Right atrium auricular region (tissue), 2 donors: ENCODE measurements around the gene ZNF630. TPM values are rescaled to one million over a fixed set of nuclear protein-coding genes. Genes with fewer than 3 reads are reported as not detected.
"Not testable (repeated sequence)": the region's sequence is repeated elsewhere in the genome, so short reads cannot be mapped to it uniquely, and the experiment has no call there.

Source experiments
- DNase-seq: peaks from one replicate; pipeline ENCODE4 v3.0.0-alpha.2; 2019; ENCODE audit warnings: low spot score
- H3K27ac ChIP-seq, 2 donors: fragments of 200-600 bp; sonication (generic); 1 replicate in 1 of 2; 2 replicates in 1 of 2; pipeline ENCODE4 v1.5.1; 2016 to 2019
- H3K27me3 ChIP-seq, 2 donors: fragments of 200-600 bp; sonication (generic); one replicate each; pipeline versions ENCODE4 v1.5.1 to v1.6.0; 2017 to 2019
- H3K36me3 ChIP-seq: fragments of 200-600 bp; sonication (generic); one replicate; pipeline ENCODE4 v1.5.1; 2016
- H3K4me1 ChIP-seq, 2 donors: fragments of 200-600 bp; sonication (generic); one replicate each; pipeline versions ENCODE4 v1.5.1 to v1.6.0; 2017 to 2019
- H3K4me3 ChIP-seq, 2 donors: fragments of 200-600 bp; sonication (generic); 1 replicate in 1 of 2; 2 replicates in 1 of 2; pipeline ENCODE4 v1.5.1; 2017 to 2019; ENCODE audit warnings: mild to moderate bottlenecking in 1 of 2, moderate library complexity in 1 of 2
- H3K9me3 ChIP-seq, 2 donors: fragments of 200-600 bp; sonication (generic); one replicate each; pipeline ENCODE4 v1.5.1; 2019
- total RNA-seq, 2 donors: library from RNA; depleted of rRNA; stranded (reverse); fragments of >200 nt; gene quantifications; one replicate each; pipeline ENCODE4 v1.1.0, GENCODE V29; 2016
- TF ChIP-seq, protein P1 (sequence below), 2 donors: fragments of 200-600 bp; sonication (generic); IDR thresholded peaks; one replicate each; pipeline ENCODE4 v1.5.1; 2019; ENCODE audit warnings: antibody characterized with exemption in 2 of 2

Gene ZNF630
- total RNA-seq, 2 donors from 2014 or later = 2.7 to 3.9 TPM

DNA sequence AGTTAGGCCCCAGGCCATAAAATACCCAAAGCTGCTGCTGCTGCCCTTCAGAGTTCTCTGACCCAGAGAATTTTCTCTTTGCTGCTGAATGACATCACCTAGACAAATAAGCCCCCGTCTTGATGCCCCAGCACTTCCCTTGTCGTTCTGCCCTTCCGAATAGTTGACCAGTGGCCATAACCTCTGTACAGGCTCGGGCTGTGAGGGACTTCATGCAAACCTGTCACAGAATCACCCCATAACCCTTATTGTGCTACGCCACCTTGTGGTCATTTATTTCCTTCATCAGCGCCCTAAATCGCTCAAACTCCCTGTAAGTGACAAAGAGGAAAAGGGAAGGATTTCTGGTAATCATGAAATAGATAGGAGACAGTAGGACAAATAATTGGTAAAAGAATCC is 45.9 kb downstream of the ZNF630 start:
- Histone ChIP-seq H3K27me3 (no peaks in the 10 kb centered on the region), H3K4me3 (no peak overlapping the region), H3K4me1 (peaks cover 0 to 13% of the 10 kb centered on the region in 2 donors), H3K9me3 (peaks cover 0 to 4% of the 10 kb centered on the region in 2 donors), H3K36me3 (no peaks in the 10 kb centered on the region), H3K27ac (no peak overlapping the region)
- TF ChIP-seq, protein P1, sequence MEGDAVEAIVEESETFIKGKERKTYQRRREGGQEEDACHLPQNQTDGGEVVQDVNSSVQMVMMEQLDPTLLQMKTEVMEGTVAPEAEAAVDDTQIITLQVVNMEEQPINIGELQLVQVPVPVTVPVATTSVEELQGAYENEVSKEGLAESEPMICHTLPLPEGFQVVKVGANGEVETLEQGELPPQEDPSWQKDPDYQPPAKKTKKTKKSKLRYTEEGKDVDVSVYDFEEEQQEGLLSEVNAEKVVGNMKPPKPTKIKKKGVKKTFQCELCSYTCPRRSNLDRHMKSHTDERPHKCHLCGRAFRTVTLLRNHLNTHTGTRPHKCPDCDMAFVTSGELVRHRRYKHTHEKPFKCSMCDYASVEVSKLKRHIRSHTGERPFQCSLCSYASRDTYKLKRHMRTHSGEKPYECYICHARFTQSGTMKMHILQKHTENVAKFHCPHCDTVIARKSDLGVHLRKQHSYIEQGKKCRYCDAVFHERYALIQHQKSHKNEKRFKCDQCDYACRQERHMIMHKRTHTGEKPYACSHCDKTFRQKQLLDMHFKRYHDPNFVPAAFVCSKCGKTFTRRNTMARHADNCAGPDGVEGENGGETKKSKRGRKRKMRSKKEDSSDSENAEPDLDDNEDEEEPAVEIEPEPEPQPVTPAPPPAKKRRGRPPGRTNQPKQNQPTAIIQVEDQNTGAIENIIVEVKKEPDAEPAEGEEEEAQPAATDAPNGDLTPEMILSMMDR (IDR thresholded peaks at IDR 0.05) = peak in 1 of 2 donors; percentile 77
- no peak for DNase-seq

DNA sequence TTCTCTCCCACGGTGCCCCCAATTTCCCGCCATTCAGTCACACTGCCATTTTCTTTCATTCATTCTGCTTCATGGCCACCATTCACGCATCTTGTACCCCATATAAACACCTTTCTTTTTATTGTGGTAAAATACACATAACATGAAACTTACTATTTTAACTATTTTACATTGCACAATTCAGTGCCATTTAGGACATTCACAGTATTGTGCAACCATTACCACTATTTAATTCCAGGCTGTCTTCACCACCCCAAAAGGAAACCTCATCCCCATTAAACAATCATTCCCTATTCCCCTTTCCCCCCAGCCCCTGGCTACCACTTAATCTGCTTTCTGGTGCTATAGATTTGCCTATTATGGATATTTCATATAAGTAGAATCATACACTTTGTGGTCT is 48.7 kb downstream of the ZNF630 start:
- no peak overlapping the region for H3K4me3 ChIP-seq
- no peak overlapping the region for H3K27ac ChIP-seq
- peaks cover 0 to 15% of the 10 kb centered on the region in 2 donors for H3K4me1 ChIP-seq
- TF ChIP-seq, protein P1 (IDR thresholded peaks at IDR 0.05) = no peak
- DNase-seq = no peak
- H3K9me3 ChIP-seq = peaks cover 0 to 4% of the 10 kb centered on the region in 2 donors
- H3K36me3 ChIP-seq = no peaks in the 10 kb centered on the region
- H3K27me3 ChIP-seq = no peaks in the 10 kb centered on the region

DNA sequence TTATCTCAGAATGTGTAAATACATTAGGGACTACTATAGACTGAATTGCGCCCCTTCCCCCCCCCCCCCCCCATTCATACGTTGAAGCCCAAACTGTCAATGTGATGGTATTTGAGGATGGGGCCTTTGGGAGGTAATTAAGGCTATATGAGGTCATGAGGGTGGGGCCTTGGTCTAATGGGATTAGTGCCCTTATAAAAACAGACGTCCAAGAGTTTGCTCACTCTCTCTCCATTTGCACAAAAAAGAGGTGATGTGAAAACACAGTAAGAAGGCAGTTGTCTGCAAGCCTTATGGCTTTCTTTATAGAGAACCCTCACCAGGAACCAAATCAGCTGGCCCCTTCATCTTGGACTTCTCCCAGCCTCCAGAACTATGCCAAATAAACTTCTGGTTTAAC is 49.3 kb downstream of the ZNF630 start:
- no peaks in the 10 kb centered on the region for H3K36me3 ChIP-seq
- DNase-seq = no peak
- peak overlapping the region in 1 of 2 donors; percentile 52 for H3K4me3 ChIP-seq
- H3K27ac ChIP-seq = peak overlapping the region in 1 of 2 donors; percentile 82
- no peaks in the 10 kb centered on the region for H3K27me3 ChIP-seq
- peaks cover 0 to 4% of the 10 kb centered on the region in 2 donors for H3K9me3 ChIP-seq
- H3K4me1 ChIP-seq = peaks cover 0 to 15% of the 10 kb centered on the region in 2 donors
- TF ChIP-seq, protein P1 (IDR thresholded peaks at IDR 0.05) = no peak

- peaks cover 0 to 4% of the 10 kb centered on the region in 2 donors for H3K9me3 ChIP-seq
- TF ChIP-seq, protein P1 (IDR thresholded peaks at IDR 0.05) = no peak
- peaks cover 0 to 12% of the 10 kb centered on the region in 2 donors for H3K4me1 ChIP-seq
- peak overlapping the region; percentile 50 to 52 for H3K4me3 ChIP-seq
- DNase-seq = no peak
- H3K36me3 ChIP-seq = no peaks in the 10 kb centered on the region
- peak overlapping the region; percentile 82 to 86 for H3K27ac ChIP-seq
- no peaks in the 10 kb centered on the region for H3K27me3 ChIP-seq
Observed at GRCh38 chrX:48021026-48021900, 50.2 kb downstream of the ZNF630 start.

- not testable (repeated sequence) for H3K4me1 ChIP-seq, H3K27me3 ChIP-seq, DNase-seq, H3K36me3 ChIP-seq, H3K9me3 ChIP-seq, H3K27ac ChIP-seq
- peak overlapping the region in 1 of 2 donors; percentile 52 for H3K4me3 ChIP-seq
Observed at GRCh38 chrX:48020472-48020871, 51.0 kb downstream of the ZNF630 start.

DNA sequence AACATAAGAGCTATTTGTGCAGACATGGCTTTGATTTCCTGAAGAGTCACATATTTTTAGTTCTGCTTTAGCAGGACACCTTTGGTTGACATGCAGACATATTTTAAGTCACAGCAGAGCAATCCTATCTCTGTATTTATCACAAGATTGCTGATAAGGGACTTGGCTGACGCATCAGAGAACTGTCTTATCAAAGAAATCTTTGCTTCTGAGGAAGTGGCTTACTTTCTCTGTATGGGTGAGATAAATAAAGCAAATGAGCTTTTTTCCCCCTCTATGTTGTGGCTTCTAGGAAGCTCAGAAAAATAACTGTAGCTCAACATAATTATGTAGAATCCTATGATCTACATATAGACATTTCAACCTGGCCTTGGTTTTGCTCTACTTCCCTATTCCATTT is 51.5 kb downstream of the ZNF630 start:
- DNase-seq, H3K36me3 ChIP-seq, H3K4me3 ChIP-seq, H3K4me1 ChIP-seq, H3K9me3 ChIP-seq, H3K27ac ChIP-seq, H3K27me3 ChIP-seq: not testable (repeated sequence)

- H3K4me3 ChIP-seq, H3K27ac ChIP-seq, H3K4me1 ChIP-seq, H3K27me3 ChIP-seq, H3K9me3 ChIP-seq, DNase-seq, H3K36me3 ChIP-seq: not testable (repeated sequence)
Observed at GRCh38 chrX:48016583-48017310, 54.7 kb downstream of the ZNF630 start.

DNA sequence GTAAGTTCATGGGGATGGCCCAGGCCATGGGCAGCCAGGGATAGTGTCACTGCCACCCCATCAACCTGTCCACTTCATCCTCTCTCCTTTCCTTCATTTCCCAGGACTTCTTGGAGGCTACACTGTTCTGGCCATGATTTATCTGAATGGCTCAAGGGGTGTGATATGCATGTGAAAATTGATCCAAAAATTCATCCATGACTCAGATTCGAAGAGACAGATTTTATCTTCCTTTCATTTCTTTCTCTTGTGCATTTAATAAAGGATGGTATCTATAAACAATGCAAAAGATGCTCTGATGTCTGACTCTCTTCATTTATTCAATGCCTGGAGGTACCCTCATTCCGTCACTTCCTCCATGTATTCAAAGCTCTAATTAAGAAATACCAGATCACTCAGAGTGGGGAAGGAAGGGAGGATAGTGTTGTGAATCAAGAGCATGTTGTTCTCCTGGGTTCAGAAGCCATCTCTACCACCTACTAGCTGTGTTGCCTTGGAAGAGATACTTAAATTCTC is 61.9 kb downstream of the ZNF630 start:
- not testable (repeated sequence) for H3K9me3 ChIP-seq, H3K36me3 ChIP-seq, H3K4me3 ChIP-seq, DNase-seq, H3K27me3 ChIP-seq, H3K4me1 ChIP-seq, H3K27ac ChIP-seq
